ENCODE data around the gene CLEC12A.

CLEC12A gene

DNA sequence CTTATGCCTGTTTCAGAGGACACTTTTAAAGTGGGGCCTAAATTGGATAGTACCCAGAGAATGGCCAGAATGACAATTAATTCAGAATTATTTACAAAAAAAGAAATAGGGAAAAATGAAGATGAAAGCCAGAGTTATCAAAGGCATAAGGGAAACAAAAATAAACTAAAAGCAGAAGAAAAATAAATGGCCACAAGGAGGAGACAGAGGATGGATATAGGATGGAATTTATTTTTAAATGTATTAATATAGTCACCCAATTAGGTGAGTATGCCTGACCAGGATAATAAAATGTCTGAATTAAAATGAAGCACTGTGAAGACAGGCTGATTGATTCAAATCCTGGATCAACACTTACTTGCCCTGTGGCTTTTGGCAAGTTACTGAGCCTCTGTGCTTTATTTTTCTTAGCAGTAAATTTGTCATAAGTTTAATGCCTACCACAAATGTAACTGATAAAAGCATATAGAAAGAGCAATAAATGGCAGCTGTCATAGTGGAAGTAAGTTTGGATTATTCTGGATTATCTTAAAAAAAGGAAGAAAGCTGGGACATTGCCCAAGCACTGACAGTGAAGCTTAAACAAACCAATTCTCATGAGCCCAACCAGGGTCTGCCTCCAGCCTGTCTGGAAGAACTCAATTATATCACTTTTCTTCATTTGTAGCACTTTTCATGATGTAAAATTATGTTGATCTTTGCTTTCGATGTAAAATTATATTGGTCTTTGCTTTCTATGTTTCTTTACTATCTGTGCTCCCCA is 62.8 kb downstream of the CLEC12A start:
- DNase-seq: no peak
- no peak for ATAC-seq
